NCI-H2107 treated with DMSO at 0.1 percent for 48 hours (cell line): ENCODE data around the gene FXYD3.
"Not testable (repeated sequence)": the region's sequence is repeated elsewhere in the genome, so short reads cannot be mapped to it uniquely, and the experiment has no call there.

Experiments
- DNase-seq: peaks from one replicate; lab custom pipeline; 2025; ENCODE audit not compliant: unreplicated experiment; lab: John Stamatoyannopoulos, UW

Gene FXYD3

DNA sequence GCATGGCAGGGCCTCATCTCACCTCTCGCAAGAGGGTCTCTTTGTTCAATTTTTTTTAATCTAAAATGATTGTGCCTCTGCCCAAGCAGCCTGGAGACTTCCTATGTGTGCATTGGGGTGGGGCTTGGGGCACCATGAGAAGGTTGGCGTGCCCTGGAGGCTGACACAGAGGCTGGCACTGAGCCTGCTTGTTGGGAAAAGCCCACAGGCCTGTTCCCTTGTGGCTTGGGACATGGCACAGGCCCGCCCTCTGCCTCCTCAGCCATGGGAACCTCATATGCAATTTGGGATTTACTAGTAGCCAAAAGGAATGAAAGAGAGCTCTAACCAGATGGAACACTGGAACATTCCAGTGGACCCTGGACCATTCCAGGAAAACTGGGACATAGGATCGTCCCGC lies 8.0 kb downstream of the FXYD3 start:
- no peak for DNase-seq

DNA sequence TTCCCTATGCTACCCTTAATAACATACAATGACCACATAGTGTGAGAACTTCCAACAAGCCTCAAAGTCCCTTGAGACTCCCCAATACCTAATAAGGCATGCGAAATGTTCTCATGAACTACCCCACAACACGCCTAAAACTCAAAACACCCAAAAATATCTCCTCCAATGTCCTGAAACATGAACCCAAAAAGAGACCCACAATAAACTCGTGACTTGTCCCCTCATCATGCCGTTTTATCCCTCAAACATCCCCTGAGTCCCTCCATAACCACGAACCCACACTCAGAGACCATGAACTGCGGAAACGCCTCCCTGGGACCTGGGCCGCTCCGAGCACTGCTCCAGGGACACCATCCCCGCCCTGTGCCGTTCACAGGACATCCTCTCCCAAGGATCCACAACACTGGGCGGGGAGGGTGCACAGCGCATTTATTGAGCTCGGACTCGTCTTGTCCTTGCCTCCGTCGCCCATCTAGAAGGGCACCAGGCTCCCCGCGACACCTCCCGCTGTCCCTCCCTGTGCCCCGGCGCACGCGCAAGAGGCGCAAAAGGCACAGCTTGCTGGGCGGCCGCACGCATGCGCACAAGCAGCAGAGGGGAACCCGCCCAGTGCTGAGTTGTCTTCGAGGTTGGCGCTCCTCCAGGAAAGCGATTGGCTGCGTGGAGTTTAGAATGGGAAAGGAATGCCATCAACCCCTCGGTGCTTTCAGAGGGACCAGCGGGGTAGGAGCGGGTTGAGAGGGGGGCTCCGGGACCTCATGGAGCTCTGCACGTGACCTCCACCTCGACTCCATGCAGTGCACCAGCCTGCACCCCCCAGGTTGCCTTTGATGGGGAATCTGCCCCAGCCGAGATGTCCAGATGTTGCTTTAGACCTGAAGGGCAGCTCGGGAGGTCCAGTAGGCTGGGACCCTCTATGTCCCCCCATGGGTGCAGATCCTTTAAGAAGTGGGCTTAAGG lies 8.8 kb downstream of the FXYD3 start:
- DNase-seq = no peak

DNA sequence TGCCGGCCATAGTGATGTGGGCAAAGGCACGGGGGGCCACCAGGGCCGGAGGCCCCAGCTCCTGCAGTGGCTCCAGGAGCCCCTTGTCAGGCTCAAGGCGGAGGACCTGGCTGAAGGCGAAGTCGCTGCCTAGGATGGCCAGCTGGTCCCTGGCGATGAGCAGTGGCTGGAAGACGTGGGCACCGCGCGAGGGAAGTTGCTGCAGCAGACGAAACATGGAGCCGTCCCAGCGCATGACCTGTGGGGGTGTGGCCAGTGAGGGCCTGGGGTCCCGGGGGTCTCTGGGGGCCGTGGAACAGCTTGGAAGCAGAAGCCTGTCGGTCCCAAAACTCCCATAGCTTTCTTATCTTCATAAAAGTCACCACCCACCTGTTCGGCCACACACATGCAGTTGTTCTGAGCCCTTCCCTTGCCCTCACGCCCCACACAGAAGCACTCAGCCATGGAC lies 9.7 kb downstream of the FXYD3 start:
- no peak for DNase-seq

DNA sequence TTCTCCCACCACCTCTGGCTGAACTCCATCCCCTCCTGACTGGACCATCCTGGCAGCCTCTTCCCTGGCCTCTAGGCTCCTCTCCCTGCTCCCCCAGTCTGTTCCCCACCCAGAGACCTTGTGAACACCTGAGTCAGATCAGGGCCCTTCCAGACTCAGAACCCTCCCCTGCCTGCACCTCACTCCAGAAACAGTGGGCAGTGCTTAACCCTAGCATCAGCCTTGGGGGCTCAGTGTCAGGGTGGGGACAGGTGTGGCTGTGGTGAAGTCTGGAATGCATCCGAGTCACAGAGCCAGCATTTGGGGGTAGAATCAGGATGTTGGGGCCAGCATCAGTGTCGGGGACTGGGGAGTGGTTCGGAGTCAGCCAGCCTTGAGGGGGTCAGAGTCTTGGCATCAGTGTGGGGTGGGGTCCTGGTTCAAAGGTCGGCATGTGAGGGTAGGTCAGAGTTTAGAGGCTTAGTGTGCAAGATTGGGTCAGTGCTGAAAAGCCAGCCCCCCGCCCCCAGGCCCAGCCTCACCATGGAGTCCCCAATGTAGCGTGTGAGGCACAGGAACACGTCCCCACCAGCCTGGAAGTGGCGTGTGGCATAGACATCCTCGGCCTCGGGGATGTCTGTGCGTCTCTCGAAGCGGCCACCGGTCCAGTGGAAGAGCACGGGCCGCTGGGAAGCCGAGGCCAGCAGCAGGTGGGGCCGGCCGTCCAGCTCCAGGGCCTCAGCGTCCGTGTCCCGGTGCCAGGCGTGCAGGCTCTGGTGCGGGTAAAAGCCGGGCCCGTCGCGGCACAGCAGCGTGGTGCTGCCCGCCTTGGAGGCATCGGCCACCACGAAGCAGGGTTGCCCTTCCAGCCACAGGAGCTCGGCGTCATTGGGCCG lies 10.4 kb downstream of the FXYD3 start:
- DNase-seq = no peak

DNA sequence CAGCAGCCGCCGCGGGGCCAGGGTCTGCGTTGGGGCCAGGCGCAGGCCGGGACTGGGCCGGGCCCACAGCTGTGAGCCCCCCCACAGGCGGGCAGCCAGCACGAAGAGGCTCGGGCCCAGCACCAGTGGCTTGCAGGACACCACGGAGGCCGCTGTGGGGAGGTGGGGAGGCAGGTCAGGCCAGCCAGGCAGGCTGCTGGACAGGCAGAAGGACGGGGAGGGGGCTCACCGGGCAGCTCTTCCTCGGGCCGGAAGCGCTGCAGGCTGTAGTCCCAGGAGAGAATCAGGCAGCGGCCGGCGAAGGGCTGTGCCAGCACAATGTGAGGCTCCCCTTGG lies 11.0 kb downstream of the FXYD3 start:
- no peak for DNase-seq

DNA sequence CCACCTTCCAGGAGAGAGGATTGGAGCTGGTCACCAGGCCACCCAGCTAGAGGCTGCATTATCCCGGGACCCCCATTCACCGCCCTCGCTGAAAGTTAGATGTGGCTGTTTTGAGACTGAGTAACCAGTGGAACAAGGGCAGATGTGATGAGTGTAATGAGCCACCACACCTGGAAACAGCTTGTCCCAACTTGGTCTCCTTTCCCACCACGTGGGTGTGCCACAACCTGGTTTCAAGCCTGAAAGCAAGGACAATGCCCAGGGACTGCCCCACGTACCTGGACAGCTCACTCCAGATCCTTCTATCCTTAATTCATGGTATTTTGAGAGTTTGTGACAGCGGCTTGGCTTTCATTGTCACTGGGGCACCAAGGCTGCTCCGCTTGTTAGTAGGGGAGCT lies 12.2 kb downstream of the FXYD3 start:
- DNase-seq = no peak

DNA sequence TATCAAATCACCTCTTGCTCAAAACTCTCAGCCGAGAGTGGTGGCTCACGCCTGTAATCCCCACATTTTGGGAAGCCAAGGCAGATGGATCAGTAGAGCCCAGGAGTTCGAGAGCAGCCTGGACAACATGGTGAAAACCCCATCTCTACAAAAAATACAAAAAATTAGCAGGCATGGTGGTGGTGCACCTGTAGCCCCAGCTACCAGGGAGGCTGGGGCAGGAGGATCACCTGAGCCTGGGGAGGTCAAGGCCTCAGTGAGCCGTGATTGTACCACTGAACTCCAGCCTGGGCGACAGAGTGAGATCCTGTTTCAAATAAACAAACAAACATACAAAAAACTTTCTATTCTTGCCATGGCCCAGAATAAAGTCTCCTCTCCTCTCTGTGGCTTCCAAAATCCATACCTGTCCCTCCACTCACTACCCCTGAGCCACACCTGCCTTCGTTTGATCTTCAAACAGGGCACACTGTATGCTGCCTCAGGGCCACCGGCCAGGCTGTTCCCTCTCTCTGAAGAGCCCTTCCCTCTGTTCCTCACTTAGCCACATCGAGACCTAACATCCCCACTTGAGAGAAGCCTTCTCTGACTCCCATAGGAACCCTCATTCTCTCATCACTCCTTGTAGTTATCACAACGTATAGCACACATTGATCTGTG lies 12.9 kb downstream of the FXYD3 start:
- DNase-seq = no peak

DNA sequence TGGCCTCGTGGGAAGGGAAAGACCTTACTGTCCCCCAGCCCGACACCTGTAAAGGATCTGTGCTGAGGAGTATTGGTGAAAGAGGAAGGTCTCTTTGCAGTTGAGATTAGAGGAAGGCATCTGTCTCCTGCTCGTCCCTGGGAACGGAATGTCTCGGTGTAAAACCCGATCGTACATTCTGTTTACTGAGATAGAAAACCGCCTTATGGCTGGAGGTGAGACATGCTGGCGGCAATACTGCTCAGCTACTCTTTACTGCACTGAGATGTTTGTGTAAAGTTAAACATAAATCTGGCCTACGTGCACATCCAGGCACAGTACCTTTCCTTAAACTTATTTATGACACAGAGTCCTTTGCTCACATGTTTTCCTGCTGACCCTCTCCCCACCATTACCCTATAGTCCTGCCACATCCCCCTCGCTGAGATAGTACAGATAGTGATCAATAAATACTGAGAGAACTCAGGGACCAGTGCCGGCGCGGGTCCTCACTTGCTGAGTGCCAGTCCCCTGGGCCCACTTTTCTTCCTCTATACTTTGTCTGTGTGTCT lies 14.2 kb downstream of the FXYD3 start:
- not testable (repeated sequence) for DNase-seq

DNA sequence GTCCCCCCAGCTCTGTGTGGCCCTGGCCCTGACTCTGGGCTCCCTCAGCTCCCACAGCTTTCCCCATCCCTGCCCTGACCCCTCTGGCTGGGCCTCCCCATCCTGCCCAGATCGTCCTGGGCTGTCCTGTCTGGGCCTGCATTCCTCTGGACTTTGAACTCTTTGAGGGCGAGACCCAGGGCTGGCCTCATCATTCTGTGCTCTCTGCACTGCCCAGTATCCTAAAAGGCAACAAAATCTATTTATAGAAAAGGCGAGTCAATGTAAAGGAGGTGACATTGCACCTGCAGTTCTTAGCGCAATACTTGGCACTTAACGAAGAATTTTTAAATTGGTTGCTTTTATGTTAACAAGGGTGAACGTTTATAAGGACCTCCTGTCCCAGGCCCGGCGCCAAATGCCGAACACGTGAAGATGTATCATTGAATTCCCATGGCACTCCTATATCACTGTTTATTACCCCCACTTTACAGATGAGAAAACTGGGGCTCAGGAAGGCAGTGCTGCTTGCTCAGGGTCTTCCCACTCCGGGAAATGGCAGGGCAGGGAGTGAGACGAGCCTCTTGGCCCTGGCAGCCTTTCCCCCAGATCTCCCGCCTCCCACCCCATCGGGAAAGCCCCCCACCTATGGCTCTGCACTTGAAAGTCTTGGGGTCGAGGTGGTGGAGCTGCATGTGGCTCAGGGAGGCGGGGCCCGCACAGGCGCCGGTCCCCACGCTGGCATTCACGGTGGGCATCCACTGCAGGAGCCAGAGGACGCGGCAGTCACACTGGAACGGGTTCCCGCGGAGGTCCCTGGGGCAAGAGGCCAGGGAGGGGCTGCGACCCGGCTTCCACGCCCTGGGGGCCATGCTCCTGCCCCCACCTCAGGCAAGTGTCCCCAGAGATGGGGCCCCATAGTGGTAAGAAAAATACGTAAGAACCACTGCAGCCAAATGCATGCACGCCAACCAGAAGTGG lies 15.4 kb downstream of the FXYD3 start:
- no peak for DNase-seq

DNA sequence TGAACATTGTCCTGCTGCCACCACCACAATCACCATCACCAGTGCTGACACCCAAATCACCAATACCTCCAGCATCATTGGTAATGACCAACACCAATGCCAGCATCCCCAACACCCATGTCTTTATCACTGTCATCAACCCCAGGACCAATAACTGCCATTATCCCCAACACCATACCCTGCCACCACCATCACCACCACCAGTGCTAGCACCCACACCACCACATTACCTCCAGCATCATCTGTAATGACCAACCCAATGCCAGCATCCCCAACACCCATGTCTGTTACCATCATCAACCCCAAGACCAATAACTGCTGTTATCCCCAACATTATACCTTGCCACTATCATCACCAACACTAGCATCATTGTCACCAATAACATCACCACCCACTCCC lies 16.6 kb downstream of the FXYD3 start:
- no peak for DNase-seq

DNA sequence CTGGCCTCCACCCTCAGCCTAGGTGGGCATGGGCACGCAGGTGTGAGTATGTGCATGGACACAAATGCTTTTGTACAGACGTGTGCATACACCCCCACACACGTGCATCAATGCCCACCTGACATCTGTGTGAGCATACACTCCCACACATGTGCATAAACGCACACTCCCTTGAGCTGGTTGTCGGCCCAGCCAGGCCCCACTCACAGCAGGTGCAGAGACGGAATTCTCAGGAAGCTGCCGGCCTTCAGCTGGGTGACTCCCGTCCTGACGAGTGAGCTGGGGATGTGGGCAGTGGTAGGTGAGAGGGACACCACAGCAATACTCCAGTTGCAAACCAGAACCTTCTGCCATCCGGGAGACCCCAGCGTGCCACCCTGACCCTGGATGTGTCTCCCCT lies 18.2 kb downstream of the FXYD3 start:
- DNase-seq = no peak

DNA sequence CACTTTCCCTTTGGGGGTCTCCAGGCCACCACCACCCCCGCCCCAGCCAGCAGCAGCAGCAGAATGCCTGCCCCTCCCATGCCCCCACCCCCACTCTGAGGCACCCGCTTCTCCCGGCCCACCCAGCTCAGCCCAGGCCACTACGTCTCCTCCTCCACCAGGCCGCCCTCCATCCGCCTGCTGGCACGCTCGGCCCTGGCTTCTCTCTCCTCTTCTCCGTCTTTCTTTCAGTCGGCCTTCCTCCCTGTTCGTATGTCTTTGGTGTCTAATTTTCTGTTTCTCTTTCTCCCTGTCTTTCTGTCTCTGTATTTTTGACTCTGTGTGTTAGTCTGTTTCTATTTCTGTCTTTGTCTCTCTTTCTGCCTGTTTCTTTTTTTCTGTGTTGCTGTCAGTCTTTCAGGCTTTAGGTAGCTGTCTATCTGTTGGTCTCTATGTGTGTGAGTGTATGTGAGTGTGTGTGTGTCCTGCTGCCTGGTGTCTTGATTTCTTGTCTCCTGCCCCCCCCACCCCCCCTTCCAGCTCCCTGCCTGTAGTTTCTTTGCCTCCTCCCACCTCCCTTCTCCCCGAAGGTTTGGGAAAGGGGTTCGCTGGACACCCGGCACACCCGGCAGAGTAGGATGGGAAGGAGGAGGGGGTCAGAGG lies 19.1 kb downstream of the FXYD3 start, which contains the start of gene LGI4:
Gene LGI4, minus strand, starts transcription at position 459 of the 642 bp plus-strand sequence. Its CDS starts 379 bp downstream, at position 80.
- no peak for DNase-seq

DNA sequence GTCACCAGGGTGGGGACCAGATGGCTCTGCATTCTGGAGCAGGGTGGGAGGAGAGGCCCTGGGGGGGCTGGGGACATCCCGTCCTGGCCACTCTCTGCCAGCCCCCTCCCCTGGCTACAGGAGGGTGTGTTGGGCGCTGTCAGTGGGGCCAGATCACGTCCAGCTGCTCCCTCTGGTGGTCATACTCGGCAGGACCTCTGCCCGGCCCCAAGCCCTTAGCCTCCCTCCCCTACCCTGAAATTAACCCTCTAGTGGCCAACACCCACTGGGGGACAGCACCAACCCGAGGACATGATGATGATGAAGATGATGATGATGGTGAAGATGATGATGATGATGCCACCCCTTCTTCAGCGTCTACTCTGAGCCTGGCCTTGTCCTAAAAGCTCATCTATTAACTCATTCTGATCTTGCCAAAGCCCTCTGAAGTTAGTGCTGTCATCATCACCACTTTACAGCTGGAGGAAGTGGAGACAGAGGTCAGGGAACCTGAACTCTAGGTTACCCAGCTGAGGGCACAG lies 19.8 kb downstream of the FXYD3 start:
- DNase-seq = peak; percentile 7

DNA sequence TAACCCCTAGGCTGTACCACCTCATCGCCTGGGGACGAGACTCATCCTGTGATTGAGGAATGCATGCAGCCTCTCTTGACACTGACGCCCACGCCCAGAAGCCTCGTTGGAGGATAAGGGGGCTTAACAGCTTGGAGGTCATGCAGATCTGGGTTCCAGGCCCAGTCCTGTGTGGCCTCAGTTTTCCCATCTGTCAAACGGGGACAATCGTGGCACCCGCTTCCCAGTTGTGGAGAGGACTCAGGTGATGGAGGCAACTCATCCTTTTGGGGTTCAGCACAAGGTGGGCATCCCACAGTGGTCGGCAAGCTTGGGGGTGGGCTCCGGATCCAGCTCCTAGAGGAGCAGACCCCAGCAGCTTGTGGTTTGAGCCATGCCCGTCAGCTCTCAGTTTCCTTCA lies 20.6 kb downstream of the FXYD3 start:
- no peak for DNase-seq

DNA sequence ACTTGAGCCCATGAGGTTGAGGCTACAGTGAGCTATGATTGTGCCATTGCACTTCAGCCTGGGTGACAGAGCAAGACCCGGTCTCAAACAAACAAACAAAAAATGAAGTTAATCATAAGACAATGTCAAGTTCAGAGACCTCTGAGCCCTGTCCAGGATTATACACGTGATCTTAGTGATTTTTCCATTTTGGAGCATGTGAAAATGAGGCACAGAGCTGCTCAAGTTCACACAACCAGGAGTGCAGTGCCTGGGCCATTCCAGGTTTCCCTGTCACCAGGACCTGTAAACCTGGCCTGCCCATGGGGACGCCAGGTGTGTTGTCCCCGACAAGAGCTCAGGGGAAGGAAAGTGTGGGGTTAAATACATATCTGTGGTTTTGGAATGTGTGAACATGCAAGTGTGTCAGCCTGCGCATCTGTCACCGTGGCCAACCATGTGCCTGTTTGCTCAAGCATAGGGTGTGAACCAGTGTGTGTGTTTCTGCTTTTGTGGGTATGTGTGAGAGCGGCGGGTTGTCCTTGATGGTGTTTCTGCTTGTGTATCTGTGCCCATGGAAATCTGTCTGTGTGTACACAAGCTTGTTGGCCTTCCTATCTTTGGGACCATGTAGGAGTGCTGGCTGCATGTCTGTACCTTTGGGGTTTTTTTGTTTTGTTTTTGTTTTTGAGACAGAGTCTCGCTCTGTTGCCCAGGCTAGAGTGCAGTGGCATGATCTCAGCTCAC lies 21.5 kb downstream of the FXYD3 start:
- no peak for DNase-seq

DNA sequence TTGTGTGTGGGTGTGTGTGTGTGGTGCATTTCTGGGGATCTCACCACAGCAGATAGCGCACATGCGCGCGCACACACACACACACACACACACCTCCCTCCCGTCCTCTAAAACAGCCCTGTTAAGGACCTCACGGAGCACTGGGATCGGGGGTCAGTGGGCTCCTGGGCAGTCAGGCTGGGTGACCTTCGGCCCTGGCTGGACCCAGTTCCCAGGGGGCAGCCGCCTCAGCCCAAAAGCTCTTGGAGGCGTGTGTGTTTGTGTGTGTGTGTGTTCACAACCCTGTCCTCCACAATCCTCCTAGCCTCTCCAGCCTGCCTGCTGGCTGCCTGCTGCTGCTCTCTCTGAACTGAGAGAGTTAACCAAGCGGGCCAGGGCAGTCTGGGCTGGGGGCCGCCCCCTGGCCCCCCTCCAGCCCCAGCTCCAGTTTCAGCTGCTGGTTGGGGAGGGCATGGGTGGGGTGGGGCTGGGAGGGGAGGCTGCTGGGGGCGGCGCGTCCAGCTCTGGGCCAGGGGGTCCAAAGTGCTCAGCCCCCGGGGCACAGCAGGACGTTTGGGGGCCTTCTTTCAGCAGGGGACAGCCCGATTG lies 22.8 kb downstream of the FXYD3 start, which contains the start of gene FXYD1:
Gene FXYD1, plus strand, starts transcription at position 520 of the 588 bp plus-strand sequence. CDS start 1,256 bp downstream, outside the sequence.
- DNase-seq = no peak

DNA sequence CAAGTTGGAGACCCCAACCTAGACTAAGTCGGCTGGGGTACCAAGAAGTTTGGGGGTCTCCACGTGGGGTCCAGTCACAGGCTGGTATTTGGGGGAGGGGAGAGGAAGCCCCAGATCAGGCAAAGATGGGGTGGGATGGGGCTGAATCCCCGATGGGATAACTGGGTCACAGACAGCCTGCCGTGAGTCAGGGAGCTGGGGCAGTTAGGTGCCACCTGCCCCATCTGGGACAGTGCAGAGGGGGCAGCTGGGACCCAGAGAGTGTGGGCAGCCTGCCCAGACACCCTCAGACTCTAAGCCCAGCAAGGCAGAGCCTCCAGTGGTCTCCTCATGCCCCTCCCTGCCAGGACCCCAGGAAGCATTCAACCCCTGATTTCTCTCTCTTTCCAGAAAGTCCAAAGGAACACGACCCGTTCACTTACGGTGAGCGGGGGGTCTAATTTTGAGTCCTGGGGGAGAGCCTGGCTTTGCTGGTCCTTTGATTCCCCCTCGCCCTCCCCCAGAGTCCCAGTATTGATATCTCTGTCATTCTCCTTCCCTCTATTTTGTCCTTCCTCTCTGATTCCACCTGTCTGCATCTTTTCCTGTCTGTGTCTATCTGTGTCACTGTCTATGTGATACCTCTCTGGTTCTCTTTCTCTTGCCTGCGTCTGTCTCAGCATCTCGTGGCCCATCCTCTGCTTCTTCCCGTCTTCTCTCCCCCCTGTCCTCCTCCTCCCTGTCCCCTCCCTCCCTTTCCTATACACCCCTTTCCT lies 24.8 kb downstream of the FXYD3 start:
- DNase-seq = no peak
